GM19099 (cell line): ENCODE results near the gene ADGRD1.

Experiments
- POLR2A ChIP-seq: IDR thresholded peaks from 3 replicates; pipeline ENCODE4 v1.6.1; 2011; ENCODE audit warnings: low read depth; ENCODE audit not compliant: insufficient read length; ENCODE audit errors: extremely low read depth

ADGRD1 gene

DNA sequence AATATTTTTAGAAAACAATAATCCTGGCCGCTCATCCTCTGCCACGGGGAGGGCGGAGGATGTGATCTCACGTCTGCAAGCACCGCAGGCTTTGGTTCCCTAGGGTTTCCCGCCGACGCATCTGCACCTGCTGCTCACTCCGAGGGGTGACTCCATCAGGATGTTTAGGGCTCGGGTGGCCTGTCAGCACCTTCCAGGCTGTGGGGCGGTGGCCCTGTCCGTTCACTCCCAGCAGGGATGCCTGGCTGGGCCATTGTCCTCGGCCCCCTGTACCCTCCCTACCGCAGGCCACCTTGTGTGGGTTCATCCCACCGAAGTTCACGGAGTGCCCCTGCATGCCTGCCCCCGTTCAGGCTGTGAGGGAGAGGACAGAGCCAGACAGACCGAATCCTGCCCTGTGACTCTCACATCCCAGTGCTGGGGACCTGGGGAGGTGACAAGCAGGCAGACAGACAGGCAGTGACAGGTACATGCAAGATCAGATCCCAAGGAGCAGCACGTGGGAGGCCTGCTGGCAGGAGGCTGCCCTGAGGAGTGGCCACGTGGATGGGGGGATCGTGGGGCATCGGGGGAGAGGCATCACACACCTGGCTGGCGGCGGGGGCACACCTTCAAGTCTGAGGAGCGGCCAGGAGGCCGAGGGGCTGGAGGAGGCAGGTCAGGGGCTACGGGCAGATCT lies 112.6 kb downstream of the ADGRD1 start:
- no peak for TF ChIP-seq POLR2A

DNA sequence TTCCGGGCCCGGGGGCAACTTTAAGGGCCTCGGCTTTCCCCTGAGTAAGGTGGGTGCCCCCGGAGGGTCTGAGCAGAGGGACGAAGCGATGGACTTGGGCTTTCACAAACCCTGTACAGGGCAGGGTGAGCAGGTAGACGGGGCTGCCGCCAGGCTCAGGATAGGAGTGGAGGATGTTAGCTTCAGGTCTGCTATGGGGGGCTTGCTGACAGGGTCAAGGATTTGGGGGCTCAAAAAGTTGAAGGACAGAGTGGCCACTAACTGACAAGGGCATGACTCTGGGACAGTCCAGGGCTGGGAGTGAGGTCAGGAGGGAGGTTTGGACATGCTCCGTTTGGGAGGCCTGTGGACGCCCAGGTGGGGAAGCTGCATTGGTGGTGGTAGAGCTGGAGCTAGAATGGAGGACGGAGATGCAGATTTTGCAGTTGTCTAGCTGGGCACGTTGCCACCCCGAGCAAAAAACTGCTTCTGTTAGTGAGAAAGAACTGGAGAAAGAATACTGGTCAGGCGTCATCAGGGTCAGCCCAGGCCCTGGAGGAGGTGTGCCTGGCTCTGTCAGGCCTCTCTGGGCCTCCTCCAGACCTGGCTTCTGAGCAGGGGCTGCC lies 113.3 kb downstream of the ADGRD1 start:
- no peak for TF ChIP-seq POLR2A

DNA sequence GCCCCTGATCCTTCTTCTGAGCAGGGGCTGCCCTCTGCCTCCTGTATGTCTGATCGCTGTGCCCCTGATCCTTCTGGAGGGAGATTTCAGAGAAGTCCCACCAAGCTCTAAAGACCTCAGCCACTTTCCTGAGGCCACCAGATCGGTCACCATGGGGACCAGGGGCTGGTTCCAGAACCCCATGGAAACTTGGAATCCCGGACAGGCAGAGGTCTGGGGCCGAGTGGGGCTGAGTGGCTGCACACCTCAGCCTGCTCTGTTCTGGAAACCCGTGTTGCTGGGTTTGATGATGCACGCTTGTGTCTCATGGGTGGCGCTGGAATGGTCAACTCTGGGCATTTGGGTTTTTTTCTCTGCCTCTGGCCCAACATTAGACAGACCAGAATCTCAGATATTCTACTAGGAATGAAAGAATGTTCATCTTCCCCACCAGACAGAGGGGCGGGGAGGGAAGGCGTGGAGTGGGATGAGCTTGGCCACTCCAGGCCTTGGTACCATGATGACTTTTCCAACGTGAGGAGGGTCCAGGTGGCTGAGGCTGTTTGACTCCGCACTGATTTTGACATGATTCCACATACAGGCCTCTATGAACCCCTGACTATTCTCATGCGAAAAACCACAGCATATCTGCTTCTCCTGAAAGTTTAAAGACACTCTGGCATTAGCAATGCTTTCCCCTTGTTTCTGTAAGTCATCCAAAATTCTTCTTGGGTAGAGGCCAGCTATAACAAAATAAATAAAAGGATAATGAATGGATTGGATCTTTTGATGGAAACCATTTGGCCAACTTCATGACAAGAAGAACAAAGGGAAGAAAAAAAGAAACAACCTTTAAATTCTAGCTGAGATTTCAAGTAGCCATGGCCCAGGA lies 114.5 kb downstream of the ADGRD1 start:
- TF ChIP-seq POLR2A, result no peak

DNA sequence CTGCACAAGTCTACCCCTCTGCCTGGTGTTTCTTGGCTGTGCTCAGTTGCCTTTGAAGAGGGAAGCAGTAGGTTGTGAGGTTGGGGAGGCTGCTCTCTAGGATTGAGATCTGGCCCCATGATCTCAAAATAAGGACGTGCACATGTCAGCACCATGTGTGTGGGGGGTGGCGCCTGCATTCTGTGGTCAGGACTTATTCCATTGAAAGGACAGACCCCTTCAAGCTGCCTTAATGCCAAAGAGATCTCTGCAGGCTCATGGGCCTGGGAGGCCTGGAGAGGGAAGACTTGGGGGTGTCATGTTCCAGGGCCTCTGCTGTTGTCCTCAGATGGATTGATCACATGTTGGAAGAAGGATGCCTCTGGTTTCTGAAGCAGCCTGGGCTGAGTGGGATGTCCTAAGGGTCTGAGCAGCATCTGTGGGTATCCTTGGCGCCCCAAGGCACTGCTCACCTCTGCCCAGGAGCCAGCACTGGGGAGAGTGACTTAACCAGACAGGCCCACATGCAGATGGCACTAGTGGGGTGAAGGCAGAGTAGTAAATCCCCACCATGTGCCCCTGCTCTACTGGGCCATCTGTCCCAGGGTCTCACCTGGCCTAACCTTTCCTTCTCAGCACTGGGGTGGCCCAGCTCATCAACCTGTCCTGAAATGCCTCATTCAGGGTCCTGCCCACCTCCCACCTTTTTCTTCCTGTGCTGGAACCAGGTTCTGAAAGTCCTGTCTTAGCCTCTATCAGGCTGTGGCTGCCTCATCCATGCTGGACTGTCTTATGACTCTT lies 118.9 kb downstream of the ADGRD1 start:
- no peak for TF ChIP-seq POLR2A

GRCh38 chr12:131074221-131075083 lies 120.7 kb downstream of the ADGRD1 start:
- TF ChIP-seq POLR2A, result no peak

GRCh38 chr12:131075194-131075593 lies 121.5 kb downstream of the ADGRD1 start:
- no peak for TF ChIP-seq POLR2A

GRCh38 chr12:131075611-131076010 lies 121.9 kb downstream of the ADGRD1 start:
- no peak for TF ChIP-seq POLR2A

GRCh38 chr12:131076296-131076695 lies 122.6 kb downstream of the ADGRD1 start:
- TF ChIP-seq POLR2A, result no peak

- TF ChIP-seq POLR2A, result no peak
Observed at GRCh38 chr12:131076791-131077747, 123.4 kb downstream of the ADGRD1 start.

DNA sequence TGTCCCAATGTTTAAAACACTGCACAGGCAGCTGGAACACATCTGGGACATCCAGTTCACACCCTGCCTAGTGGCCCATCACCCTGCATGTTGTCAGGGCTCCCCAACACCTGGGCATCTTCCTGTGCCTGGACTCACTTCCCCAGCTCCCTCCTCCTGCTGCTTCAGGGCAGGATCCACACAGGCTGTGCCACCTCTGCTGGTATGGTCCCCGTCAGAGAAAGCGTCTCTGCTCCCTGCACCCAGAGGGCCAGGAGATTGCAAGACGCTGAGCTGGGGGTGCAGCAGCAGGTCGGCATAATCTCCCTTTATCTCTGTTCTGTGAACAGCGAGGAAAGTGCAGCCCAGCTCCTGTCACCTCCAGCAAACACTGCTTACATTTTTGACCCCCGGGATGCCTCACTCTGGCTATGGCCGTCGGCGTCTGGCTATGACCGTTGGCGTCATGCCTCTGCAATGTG lies 124.3 kb downstream of the ADGRD1 start:
- no peak for TF ChIP-seq POLR2A

DNA sequence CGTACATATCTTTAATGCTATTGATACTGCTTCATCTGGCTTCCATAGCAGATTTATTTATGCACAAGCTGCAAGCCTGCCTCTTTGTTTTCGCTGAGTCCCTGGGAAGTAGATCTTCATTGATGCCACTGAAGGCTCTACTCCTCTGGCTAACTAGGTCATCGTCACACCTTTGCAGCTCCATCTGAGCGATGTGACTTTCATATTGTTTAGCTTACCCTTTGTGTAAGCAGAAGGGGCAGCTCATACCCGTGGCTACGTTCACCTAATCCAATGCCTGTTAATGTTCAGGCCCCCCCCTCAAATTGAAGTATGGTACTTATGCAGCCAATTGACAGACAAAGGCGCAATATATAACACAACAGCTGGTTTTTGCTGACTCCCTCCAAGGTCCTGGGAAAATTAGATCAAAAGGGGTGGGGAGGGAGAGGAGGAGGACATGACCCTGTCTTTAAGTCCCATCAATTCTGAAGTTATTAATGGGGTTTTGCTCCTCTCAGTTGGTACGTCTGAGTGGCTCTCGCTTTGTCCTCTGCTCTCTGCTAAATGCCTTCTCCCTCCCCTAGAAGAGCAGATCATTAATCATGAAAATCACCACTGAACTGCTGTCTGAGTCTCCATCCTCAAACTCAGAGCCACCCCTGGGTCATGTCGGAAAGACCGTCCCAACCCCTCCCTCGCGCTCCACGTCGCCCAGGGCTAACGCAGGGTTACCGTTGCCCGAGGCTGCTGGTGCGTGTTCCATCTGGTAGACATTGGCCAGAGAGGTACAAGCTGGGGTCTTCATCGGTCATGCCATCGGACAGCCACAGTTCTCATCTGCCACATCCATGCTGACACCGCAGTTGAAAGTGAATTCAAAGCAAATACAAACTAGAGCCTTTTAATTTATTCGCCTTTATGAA lies 128.8 kb downstream of the ADGRD1 start:
- no peak for TF ChIP-seq POLR2A

- no peak for TF ChIP-seq POLR2A
Observed at GRCh38 chr12:131084341-131085011, 130.8 kb downstream of the ADGRD1 start.
